GM21515 (cell line): Measurements from ENCODE around the gene MUC5B.

ENCODE experiments used
- ATAC-seq: cut with Tn5 transposase; IDR thresholded peaks from one replicate; pipeline ENCODE4 v1.9.1; 2021; ENCODE audit not compliant: unreplicated experiment

MUC5B gene

GRCh38 chr11:1230456-1231395 is 7.9 kb downstream of the MUC5B start:
- no peak for ATAC-seq

- no peak for ATAC-seq
These were observed 8.6 kb downstream of the MUC5B start for GRCh38 chr11:1231396-1232020.

- ATAC-seq = no peak
These were observed 9.4 kb downstream of the MUC5B start for GRCh38 chr11:1232021-1232882.

GRCh38 chr11:1232883-1233321 is 10.0 kb downstream of the MUC5B start:
- no peak for ATAC-seq

GRCh38 chr11:1233351-1234053 is 10.6 kb downstream of the MUC5B start:
- no peak for ATAC-seq

GRCh38 chr11:1234054-1234720 is 11.3 kb downstream of the MUC5B start:
- ATAC-seq = no peak

GRCh38 chr11:1234771-1235305 is 12.0 kb downstream of the MUC5B start:
- ATAC-seq = no peak

- no peak for ATAC-seq
These were observed 12.5 kb downstream of the MUC5B start for GRCh38 chr11:1235306-1235900.

GRCh38 chr11:1235901-1236315 is 13.0 kb downstream of the MUC5B start:
- ATAC-seq = no peak

GRCh38 chr11:1236316-1237127 is 13.7 kb downstream of the MUC5B start:
- no peak for ATAC-seq

GRCh38 chr11:1237128-1237580 is 14.3 kb downstream of the MUC5B start:
- no peak for ATAC-seq

- ATAC-seq = no peak
These were observed 15.0 kb downstream of the MUC5B start for GRCh38 chr11:1237851-1238250.

- no peak for ATAC-seq
These were observed 16.1 kb downstream of the MUC5B start for GRCh38 chr11:1238767-1239595.

- no peak for ATAC-seq
These were observed 16.8 kb downstream of the MUC5B start for GRCh38 chr11:1239596-1240205.

GRCh38 chr11:1240771-1241170 is 17.9 kb downstream of the MUC5B start:
- no peak for ATAC-seq

- no peak for ATAC-seq
These were observed 18.8 kb downstream of the MUC5B start for GRCh38 chr11:1241706-1242105.

GRCh38 chr11:1242289-1242688 is 19.4 kb downstream of the MUC5B start:
- ATAC-seq = no peak
